PFSK-1 (cell line): ENCODE data around the gene FASN.

ENCODE experiments used
- TAF1 ChIP-seq: IDR thresholded peaks from 2 replicates; pipeline ENCODE4 v1.6.1; 2012; ENCODE audit warnings: low read length, control low read depth, borderline replicate concordance; ENCODE audit not compliant: insufficient read depth
- TF ChIP-seq, protein P1 (sequence below), 2 experiments: IDR thresholded peaks; 2 replicates each; pipeline versions ENCODE4 v1.6.1 to v1.8.0; 2011 to 2012; ENCODE audit warnings: low read depth in 2 of 2, low read length in 2 of 2, control low read depth in 1 of 2, inconsistent platforms in 1 of 2, mild to moderate bottlenecking in 1 of 2, moderate library complexity in 1 of 2; ENCODE audit not compliant: insufficient read depth in 1 of 2

DNA sequence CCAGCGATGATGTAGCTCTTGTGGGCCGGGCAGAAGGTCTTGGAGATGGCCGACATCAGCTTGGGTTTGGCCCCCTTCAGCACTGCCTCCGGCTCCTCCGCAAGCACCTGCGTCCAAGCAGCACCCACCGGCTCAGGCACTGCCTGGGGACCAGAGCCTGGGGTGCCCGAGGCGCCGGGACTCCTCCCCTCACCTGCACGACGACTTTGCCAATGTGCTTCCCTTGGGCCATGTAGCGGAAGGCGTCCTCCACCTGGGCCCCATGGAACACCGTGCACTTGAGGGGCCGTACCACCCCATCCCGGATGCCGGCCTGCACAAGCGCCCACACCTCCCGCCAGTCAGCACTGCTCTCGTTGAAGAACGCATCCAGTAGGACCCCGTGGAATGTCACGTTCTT is 15.0 kb downstream of the FASN start:
- TF ChIP-seq, protein P1, sequence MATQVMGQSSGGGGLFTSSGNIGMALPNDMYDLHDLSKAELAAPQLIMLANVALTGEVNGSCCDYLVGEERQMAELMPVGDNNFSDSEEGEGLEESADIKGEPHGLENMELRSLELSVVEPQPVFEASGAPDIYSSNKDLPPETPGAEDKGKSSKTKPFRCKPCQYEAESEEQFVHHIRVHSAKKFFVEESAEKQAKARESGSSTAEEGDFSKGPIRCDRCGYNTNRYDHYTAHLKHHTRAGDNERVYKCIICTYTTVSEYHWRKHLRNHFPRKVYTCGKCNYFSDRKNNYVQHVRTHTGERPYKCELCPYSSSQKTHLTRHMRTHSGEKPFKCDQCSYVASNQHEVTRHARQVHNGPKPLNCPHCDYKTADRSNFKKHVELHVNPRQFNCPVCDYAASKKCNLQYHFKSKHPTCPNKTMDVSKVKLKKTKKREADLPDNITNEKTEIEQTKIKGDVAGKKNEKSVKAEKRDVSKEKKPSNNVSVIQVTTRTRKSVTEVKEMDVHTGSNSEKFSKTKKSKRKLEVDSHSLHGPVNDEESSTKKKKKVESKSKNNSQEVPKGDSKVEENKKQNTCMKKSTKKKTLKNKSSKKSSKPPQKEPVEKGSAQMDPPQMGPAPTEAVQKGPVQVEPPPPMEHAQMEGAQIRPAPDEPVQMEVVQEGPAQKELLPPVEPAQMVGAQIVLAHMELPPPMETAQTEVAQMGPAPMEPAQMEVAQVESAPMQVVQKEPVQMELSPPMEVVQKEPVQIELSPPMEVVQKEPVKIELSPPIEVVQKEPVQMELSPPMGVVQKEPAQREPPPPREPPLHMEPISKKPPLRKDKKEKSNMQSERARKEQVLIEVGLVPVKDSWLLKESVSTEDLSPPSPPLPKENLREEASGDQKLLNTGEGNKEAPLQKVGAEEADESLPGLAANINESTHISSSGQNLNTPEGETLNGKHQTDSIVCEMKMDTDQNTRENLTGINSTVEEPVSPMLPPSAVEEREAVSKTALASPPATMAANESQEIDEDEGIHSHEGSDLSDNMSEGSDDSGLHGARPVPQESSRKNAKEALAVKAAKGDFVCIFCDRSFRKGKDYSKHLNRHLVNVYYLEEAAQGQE (IDR thresholded peaks at IDR 0.05; ENCODE audit: insufficient read depth in 1 of 2, low read depth in 2 of 2, low read length in 2 of 2), result no peak
- no peak for TF ChIP-seq TAF1
